LHCN-M2 (cell line): Measurements from ENCODE around the gene TBCK. TPM values are rescaled to one million over a fixed set of nuclear protein-coding genes. Genes with fewer than 3 reads are reported as not detected.
"Not testable (repeated sequence)": the region's sequence is repeated elsewhere in the genome, so short reads cannot be mapped to it uniquely, and the experiment has no call there.

Experiments used
- DNase-seq: peaks from one replicate; pipeline ENCODE4 v3.0.0-alpha.2; 2012; ENCODE audit warnings: low read depth
- total RNA-seq: library from RNA; depleted of rRNA; stranded (reverse); fragments of >200 nt; gene quantifications from 2 replicates; pipeline ENCODE4 v1.2.3, GENCODE V29; 2014

The TBCK gene
- total RNA-seq, 1 experiment from 2014 or later: 35.6 TPM

DNA sequence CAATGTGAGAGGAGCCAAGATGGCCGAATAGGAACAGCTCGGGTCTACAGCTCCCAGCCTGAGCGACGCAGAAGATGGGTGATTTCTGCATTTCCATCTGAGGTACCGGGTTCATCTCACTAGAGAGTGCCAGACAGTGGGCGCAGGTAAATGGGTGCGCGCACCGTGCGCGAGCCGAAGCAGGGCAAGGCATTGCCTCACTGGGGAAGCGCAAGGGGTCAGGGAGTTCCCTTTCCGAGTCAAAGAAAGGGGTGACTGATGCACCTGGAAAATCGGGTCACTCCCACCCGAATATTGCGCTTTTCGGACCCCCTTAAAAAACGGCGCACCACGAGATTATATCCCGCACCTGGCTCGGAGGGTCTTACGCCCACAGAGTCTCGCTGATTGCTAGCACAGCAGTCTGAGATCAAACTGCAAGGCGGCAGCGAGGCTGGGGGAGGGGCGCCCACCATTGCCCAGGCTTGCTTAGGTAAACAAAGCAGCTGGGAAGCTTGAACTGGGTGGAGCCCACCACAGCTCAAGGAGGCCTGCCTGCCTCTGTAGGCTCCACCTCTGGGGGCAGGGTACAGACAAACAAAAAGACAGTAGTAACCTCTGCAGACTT, 196.0 kb downstream of the TBCK start:
- DNase-seq: not testable (repeated sequence)

DNA sequence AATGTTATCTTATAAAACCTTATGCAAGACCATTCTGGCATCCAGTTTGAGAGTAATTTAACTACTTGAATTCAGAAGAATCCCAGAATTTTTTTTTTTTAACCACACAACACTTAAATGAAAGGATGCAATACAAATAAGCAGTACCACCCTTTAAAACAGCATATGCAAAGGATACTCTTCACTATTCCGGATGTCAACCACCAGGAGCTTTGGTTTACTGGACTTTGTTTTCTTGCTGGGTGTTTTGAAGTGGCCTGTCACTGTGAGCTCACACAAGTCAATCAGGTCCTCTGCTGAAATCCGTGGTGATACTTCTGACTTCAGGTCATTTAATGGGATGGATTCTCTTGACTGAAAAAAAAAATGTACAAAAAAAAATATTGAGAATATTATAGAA, 200.0 kb downstream of the TBCK start:
- no peak for DNase-seq

DNA sequence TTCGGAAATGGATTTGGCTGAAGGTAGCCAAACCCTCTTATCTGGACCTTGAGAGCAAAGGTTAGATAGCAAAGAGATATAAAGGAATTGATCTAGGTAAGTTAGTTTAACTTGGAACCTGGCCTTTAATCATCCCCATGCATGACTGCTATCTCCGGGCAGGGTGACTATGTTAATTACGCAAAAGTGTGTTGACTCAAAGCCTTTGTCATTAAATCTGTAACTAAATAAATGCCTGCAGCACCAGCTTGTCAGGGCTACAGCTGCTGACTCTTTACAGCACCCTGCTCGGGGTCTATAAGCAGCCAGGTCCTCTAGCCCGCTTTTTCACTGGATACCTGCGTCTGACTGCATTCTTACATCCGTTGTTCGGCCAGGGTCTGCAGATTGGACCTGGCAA, 201.7 kb downstream of the TBCK start:
- no peak for DNase-seq

- DNase-seq: not testable (repeated sequence)
Observed at GRCh38 chr4:106111778-106112469, 204.1 kb downstream of the TBCK start.

DNA sequence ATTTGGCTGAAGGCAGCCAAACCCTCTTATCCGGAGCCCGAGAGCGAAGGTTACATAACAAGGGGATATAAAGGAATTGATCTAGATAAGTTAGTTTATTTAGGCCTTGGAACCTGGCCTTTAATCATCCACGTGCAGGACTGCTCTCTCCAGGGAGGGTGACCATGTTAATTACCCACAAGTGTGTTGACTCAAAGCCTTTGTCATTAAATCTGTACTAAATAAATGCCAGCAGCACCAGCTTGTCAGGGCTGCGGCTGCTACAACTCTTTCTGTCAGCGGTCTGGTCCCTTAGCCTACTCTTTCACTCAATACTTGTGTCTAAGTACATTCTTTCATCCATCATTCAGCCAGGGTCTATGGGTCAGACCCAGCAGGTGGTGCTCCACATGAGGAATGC, 206.1 kb downstream of the TBCK start:
- no peak for DNase-seq

GRCh38 chr4:106105697-106106096, 210.3 kb downstream of the TBCK start:
- no peak for DNase-seq

- no peak for DNase-seq
Observed at GRCh38 chr4:106104276-106104675, 211.7 kb downstream of the TBCK start.

GRCh38 chr4:106096454-106096853, 219.6 kb downstream of the TBCK start:
- DNase-seq: no peak

DNA sequence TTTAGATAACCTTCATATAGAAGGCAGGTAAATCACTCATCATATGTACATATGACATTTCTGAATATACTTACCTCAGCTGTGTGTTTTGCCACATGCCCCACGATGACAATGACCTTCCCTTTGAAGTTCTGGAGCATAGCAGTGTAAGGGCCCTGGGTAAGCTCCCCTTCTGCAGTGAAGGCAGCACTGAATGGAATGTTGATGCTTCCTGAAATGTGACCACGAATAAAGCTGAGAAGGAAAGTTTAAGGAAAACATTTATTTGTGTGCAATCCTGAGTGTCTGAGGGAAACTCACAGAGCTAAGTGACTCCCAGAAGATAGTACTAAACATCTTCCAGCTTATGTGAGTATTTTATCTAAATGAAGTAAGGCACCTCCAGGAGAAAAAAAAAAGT, 220.6 kb downstream of the TBCK start:
- peak; percentile 13 for DNase-seq

GRCh38 chr4:106092361-106093040, 223.5 kb downstream of the TBCK start:
- no peak for DNase-seq

GRCh38 chr4:106090826-106091225, 225.2 kb downstream of the TBCK start:
- no peak for DNase-seq

DNA sequence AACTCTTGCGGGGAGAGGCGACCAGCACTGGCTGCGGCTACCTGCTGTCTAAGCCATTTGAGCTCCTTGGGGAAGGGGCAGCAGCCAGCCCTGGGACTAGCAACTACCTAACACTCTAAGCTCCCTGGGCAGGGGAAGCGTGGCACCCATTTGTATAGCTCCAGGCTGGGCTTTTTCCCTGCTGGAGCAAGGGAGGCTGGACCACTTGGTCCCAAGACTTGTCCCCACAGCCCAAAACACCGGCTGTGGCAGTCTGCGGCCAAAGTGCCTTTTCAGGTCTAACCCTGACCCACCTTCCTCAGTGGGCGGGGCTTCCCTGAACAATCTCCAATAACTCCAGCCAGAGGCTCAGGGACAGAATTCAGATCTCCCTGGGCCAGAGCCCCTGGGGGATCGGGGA, 232.9 kb downstream of the TBCK start:
- DNase-seq: no peak

DNA sequence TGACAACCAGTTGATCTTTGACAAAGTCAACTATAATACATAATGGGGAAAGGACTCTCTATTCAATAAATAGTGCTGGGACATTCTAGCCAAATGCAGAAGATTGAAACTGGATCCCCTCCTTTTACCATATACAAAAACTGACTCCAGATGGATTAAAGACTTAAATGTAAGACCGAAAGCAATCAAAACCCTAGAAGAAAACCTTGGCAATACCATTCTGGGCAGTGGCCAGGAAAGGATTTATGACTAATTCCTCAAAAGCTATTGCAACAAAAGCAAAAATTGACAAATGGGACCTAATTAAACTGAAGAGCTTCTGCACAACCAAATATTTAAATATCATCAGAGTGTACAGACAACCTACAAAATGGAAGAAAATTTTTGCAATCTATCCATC, 235.6 kb downstream of the TBCK start:
- DNase-seq: peak; percentile 6

GRCh38 chr4:106079616-106080015, 236.4 kb downstream of the TBCK start:
- DNase-seq: no peak

DNA sequence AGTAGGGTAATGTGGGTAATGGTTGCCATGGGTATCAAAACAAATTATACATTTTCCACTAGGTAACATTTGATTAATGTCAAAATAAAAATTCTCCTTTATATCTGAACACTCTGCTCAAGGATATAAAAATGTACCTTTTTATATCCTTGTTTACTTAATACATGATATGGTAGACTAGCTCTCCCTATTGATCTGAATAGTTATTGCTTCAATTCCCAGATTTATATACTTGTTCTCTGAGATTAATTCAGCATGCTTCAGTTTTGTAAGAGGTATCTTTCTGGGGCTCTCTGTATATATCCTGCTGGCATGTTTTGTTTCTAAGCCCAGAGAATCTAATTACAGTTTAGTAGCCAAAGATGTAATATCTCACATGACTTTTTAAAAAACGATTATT, 251.0 kb downstream of the TBCK start:
- DNase-seq: no peak

DNA sequence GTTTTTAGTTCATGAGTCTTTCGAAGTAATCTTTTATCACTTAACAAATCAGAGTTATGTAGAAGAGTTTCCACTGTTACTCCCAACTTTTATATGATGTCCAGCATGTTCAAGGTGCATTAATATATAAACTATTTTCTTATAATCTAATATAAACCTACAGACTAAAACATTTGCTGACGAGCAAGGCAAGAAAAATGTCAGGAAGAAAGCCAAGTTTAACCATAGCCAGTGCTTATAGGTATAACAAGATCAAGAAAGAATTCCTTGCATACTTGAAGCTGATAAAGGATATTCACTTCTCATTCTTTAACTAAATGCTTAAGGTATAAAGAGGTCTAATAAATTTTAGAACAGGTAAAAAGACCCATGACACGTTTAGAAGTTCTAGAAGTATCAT, 253.0 kb downstream of the TBCK start:
- no peak for DNase-seq

GRCh38 chr4:106062452-106062875, 253.5 kb downstream of the TBCK start:
- peak; percentile 80 for DNase-seq

- DNase-seq: peak; percentile 28
Observed at GRCh38 chr4:106058921-106059320, 257.1 kb downstream of the TBCK start.

GRCh38 chr4:106056914-106057313, 259.1 kb downstream of the TBCK start:
- no peak for DNase-seq

DNA sequence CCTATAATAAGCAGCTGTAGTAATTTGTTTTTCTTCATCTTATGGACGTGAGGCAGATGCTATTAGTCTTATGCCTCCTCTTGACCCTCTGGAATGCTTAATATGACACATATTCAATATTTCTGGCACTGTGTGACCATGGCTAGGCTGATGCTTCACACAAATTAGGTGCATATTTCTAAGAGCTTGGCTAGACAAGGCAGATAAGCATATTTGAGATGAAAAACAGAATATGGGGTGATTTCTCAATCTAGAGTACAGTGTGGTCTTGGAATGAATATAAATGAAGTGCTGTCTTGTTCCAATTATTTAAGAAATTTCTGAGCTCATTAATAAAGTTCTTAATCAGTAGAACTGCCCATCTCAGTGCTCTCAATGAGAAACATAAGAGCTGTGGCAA, 264.5 kb downstream of the TBCK start:
- no peak for DNase-seq

- no peak for DNase-seq
Observed at GRCh38 chr4:106049490-106049889, 266.5 kb downstream of the TBCK start.

DNA sequence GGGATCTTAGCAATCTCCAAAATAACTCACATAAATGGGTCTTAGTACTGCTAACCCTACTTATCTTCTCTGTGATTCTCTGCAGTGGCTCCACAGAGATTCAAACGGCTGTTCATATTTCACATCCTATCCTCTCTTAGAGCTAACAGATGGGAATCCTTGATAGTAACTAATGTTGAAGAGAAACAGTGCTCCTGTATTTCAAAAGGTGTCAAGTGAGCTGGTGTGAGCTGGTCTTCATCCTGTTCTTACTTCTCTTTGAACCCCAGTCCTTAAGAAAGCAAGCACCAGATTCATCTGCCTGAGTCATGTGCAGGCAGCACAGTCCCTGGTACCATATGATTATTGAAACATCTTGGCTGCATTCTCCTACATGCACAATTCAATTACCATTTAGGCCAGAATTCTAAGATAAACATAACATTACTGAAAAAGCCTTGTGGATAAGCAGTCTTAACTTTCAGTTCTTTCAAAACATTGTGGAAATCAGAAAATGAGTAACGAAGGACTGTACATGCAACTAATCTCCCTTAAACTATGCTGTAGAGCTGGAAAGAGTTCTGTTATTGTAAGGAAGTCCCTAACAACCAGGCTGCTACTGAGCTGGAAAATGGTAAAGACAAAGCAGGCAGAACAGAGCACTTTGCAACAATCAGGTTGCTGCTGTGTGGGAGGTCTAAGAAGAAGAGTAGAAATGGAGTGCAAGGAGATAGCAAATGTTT, 267.6 kb downstream of the TBCK start:
- no peak for DNase-seq
